H1 (cell line): ENCODE results near the gene ZBTB16. TPM values are rescaled to one million over a fixed set of nuclear protein-coding genes. Genes with fewer than 3 reads are reported as not detected.
A peak's percentile ranks its signal among the peaks of the same experiment; 100 is the strongest.

Source experiments
- CTCF ChIA-PET: fragments of 300-600 bp; sonication (Branson Sonifier 250); formaldehyde crosslinking; loops from one replicate; lab custom pipeline; 2021; ENCODE audit not compliant: partially characterized antibody; lab: Charles Lee
- POLR2A ChIA-PET: fragments of 300-600 bp; sonication (Branson Sonifier 250); formaldehyde crosslinking; loops from one replicate; lab custom pipeline; 2021; ENCODE audit warnings: inconsistent platforms; ENCODE audit not compliant: partially characterized antibody; lab: Charles Lee
- DNase-seq, 2 experiments: peaks; one replicate each; pipeline versions ENCODE4 v3.0.0 to v3.0.0-alpha.2; 2010 to 2022; ENCODE audit warnings: low spot score in 2 of 2, low read depth in 1 of 2, mixed read lengths in 1 of 2
- FAIRE-seq: peaks from 2 replicates; lab custom pipeline; 2011; peaks lifted over from hg19 to GRCh38; lab: Jason Lieb, UNC
- H2AFZ ChIP-seq: 2 replicates; pipeline ENCODE4 v1.8.1; 2012; ENCODE audit warnings: low read length, inconsistent platforms
- H2AK5ac ChIP-seq: 2 replicates; pipeline ENCODE4 v1.6.1; 2013; ENCODE audit warnings: low read depth, low read length
- H2BK120ac ChIP-seq: replicated peaks from 2 replicates; pipeline ENCODE3; 2013; ENCODE audit warnings: low read depth, low read length, inconsistent platforms
- H2BK12ac ChIP-seq: 2 replicates; pipeline ENCODE4 v1.6.1; 2013; ENCODE audit warnings: low read depth, low read length
- H2BK15ac ChIP-seq: 2 replicates; pipeline ENCODE4 v1.6.1; 2013; ENCODE audit warnings: low read length
- H2BK20ac ChIP-seq: 2 replicates; pipeline ENCODE4 v1.6.1; 2013; ENCODE audit warnings: low read length
- H2BK5ac ChIP-seq: 2 replicates; pipeline ENCODE4 v1.6.1; 2013; ENCODE audit warnings: low read depth, low read length
- H3K14ac ChIP-seq: 2 replicates; pipeline ENCODE4 v1.6.1; 2013; ENCODE audit warnings: inconsistent platforms; ENCODE audit not compliant: insufficient read length
- H3K18ac ChIP-seq: 2 replicates; pipeline ENCODE4 v1.6.1; 2013; ENCODE audit warnings: low read length; ENCODE audit errors: extremely low read depth
- H3K23ac ChIP-seq: 2 replicates; pipeline ENCODE4 v1.6.1; 2013; ENCODE audit warnings: inconsistent platforms; ENCODE audit not compliant: insufficient read length
- H3K23me2 ChIP-seq: 2 replicates; pipeline ENCODE4 v1.6.1; 2013; ENCODE audit warnings: low read depth, low read length
- H3K27ac ChIP-seq: 2 replicates; pipeline ENCODE4 v1.6.1; 2011; ENCODE audit warnings: low read depth, low read length, inconsistent platforms
- H3K27me3 ChIP-seq, 4 experiments: replicated peaks in 1 of 4; 1 replicate in 1 of 4; 2 replicates in 3 of 4; pipeline versions ENCODE4 v1.6.1 to v1.8.1; 2011 to 2013; ENCODE audit warnings: low read length in 3 of 4, mild to moderate bottlenecking in 3 of 4, inconsistent platforms in 2 of 4, mixed read lengths in 2 of 4, moderate library complexity in 1 of 4; ENCODE audit not compliant: control insufficient read depth in 3 of 4, insufficient read depth in 3 of 4; ENCODE audit errors: extremely low read depth in 1 of 4
- H3K36me3 ChIP-seq, 4 experiments: 2 replicates each; pipeline versions ENCODE4 v1.6.1 to v1.8.1; 2011 to 2013; ENCODE audit warnings: mild to moderate bottlenecking in 4 of 4, low read length in 3 of 4, moderate library complexity in 2 of 4, control low read depth in 1 of 4, inconsistent platforms in 1 of 4; ENCODE audit not compliant: insufficient read depth in 4 of 4, control insufficient read depth in 2 of 4
- H3K4ac ChIP-seq: replicated peaks from 2 replicates; pipeline ENCODE3; 2013; ENCODE audit warnings: low read length, low read depth, mixed read lengths, inconsistent platforms; ENCODE audit not compliant: insufficient read length
- H3K4me1 ChIP-seq, 4 experiments: replicated peaks in 1 of 4; 1 replicate in 1 of 4; 2 replicates in 3 of 4; pipeline versions ENCODE4 v1.6.1 to v1.8.1; 2011 to 2013; ENCODE audit warnings: low read length in 3 of 4, inconsistent platforms in 2 of 4, mixed read lengths in 1 of 4; ENCODE audit not compliant: insufficient read depth in 4 of 4, control insufficient read depth in 3 of 4
- H3K4me2 ChIP-seq, 2 experiments: 2 replicates each; pipeline versions ENCODE4 v1.6.1 to v1.8.1; 2011 to 2013; ENCODE audit warnings: low read depth in 2 of 2, low read length in 2 of 2, control low read depth in 1 of 2, inconsistent platforms in 1 of 2, mild to moderate bottlenecking in 1 of 2; ENCODE audit not compliant: insufficient read depth in 1 of 2
- H3K4me3 ChIP-seq, 4 experiments: fragments of 200-600, 300-600 bp in 1 of 4; sonication (generic), shearing (Covaris generic), sonication (Bioruptor Twin) in 1 of 4; 2 replicates each; pipeline versions ENCODE4 v1.5.1 to v1.8.1; 2011 to 2016; ENCODE audit warnings: low read length in 4 of 4, low read depth in 3 of 4, control low read depth in 2 of 4, inconsistent platforms in 2 of 4, mild to moderate bottlenecking in 2 of 4, mixed read lengths in 1 of 4, moderate library complexity in 1 of 4; ENCODE audit not compliant: insufficient read depth in 2 of 4; ENCODE audit errors: extremely low read depth in 1 of 4
- H3K56ac ChIP-seq: replicated peaks from 2 replicates; pipeline ENCODE3; 2013; ENCODE audit warnings: low read depth, mild to moderate bottlenecking, mixed read lengths, low read length, inconsistent platforms; ENCODE audit not compliant: insufficient read length
- H3K79me1 ChIP-seq: 2 replicates; pipeline ENCODE4 v1.6.1; 2013; ENCODE audit warnings: low read depth, low read length, control low read depth
- H3K79me2 ChIP-seq, 2 experiments: 2 replicates each; pipeline versions ENCODE4 v1.6.1 to v1.8.1; 2012 to 2013; ENCODE audit warnings: low read length in 2 of 2, mild to moderate bottlenecking in 2 of 2, inconsistent platforms in 1 of 2; ENCODE audit not compliant: insufficient read depth in 2 of 2, control insufficient read depth in 1 of 2
- H3K9ac ChIP-seq, 4 experiments: replicated peaks in 1 of 4; 1 replicate in 1 of 4; 2 replicates in 3 of 4; pipeline versions ENCODE4 v1.6.1 to v1.8.1; 2011 to 2013; ENCODE audit warnings: low read depth in 3 of 4, low read length in 3 of 4, control low read depth in 2 of 4, mild to moderate bottlenecking in 2 of 4, moderate library complexity in 2 of 4, inconsistent platforms in 1 of 4; ENCODE audit errors: extremely low read depth in 1 of 4
- H3K9me3 ChIP-seq, 2 experiments: 2 replicates each; pipeline versions ENCODE4 v1.6.1 to v1.8.1; 2012 to 2013; ENCODE audit warnings: mild to moderate bottlenecking in 2 of 2, moderate library complexity in 2 of 2, control low read depth in 1 of 2, inconsistent platforms in 1 of 2, low read depth in 1 of 2, low read length in 1 of 2, mixed read lengths in 1 of 2; ENCODE audit not compliant: insufficient read depth in 2 of 2
- H4K20me1 ChIP-seq, 2 experiments: replicated peaks in 1 of 2; 2 replicates each; pipeline versions ENCODE3 to v1.8.1; 2011 to 2013; ENCODE audit warnings: inconsistent platforms in 2 of 2, low read length in 2 of 2, mild to moderate bottlenecking in 1 of 2; ENCODE audit not compliant: insufficient read depth in 2 of 2, control insufficient read depth in 1 of 2
- H4K5ac ChIP-seq: 2 replicates; pipeline ENCODE4 v1.6.1; 2013; ENCODE audit warnings: low read length, low read depth, mixed read lengths, inconsistent platforms; ENCODE audit not compliant: insufficient read length
- H4K8ac ChIP-seq: 2 replicates; pipeline ENCODE4 v1.8.0; 2013; ENCODE audit warnings: mild to moderate bottlenecking, moderate library complexity, low read length, inconsistent platforms; ENCODE audit not compliant: insufficient read depth; ENCODE audit errors: extremely low read depth
- H4K91ac ChIP-seq: replicated peaks from 2 replicates; pipeline ENCODE3; 2013; ENCODE audit warnings: low read length, mixed read lengths, inconsistent platforms; ENCODE audit not compliant: insufficient read length
- ASH2L ChIP-seq: fragments of 200-600, 300-600 bp; sonication (generic); IDR thresholded peaks from one replicate; pipeline ENCODE4 v1.7.1; 2017; ENCODE audit warnings: low read length
- BACH1 ChIP-seq: IDR thresholded peaks from 2 replicates; pipeline ENCODE4 v1.6.1; 2012; ENCODE audit warnings: low read length, improper control_type of control experiment
- EZH2 ChIP-seq: fragments of 200-600 bp; sonication (generic); IDR thresholded peaks from 2 replicates; pipeline ENCODE4 v1.7.1; 2012; ENCODE audit warnings: low read depth, mild to moderate bottlenecking, moderate library complexity, low read length, inconsistent platforms; ENCODE audit not compliant: severe bottlenecking
- KDM4A ChIP-seq: IDR thresholded peaks from one replicate; pipeline ENCODE4 v1.7.1; 2012; ENCODE audit warnings: low read depth, mild to moderate bottlenecking, moderate library complexity, low read length, inconsistent platforms; ENCODE audit not compliant: severe bottlenecking
- SUZ12 ChIP-seq: fragments of 200-600 bp; sonication (generic); IDR thresholded peaks from 2 replicates; pipeline ENCODE4 v1.6.1; 2012; ENCODE audit warnings: mild to moderate bottlenecking, inconsistent platforms, low read length, moderate library complexity, mixed read lengths
- WGBS, 2 experiments: shearing (Covaris generic) in 1 of 2; methylation state at CpG; one replicate each; pipeline versions ENCODE4 v1.1.6 to v1.1.7; 2013 to 2015; ENCODE audit warnings: low lambda C conversion rate in 2 of 2, mixed read lengths in 2 of 2, inconsistent platforms in 1 of 2, low coverage in 1 of 2, missing lambda C conversion rate in 1 of 2; ENCODE audit not compliant: insufficient replicate concordance in 2 of 2, insufficient coverage in 1 of 2, insufficient read length in 1 of 2; ENCODE audit errors: extremely low coverage in 1 of 2, missing lambda C conversion rate in 1 of 2; 5-methylcytosine and 5-hydroxymethylcytosine counted together
- polyA plus RNA-seq, 7 experiments: library from polyadenylated mRNA; depleted of rRNA in 3 of 7; stranded (reverse) in 5 of 7; unstranded in 2 of 7; fragments of >200 nt in 5 of 7; fragments of 200-250 nt in 2 of 7; gene quantifications; 1 replicate in 5 of 7; 2 replicates in 1 of 7; 4 replicates in 1 of 7; pipeline versions ENCODE4 v1.2.1 to v1.2.3, GENCODE V29; 2011 to 2013; ENCODE audit warnings: missing spikeins in 2 of 7, mixed read lengths in 2 of 7
- total RNA-seq: library from RNA; stranded (reverse); fragmentation: NEBNext Ultra II Directional; extraction: Animal tissue kit (Norgen Biotek cat#: 25700); gene quantifications from 2 replicates; pipeline ENCODE4 v1.2.1, GENCODE V29; 2021
- TF ChIP-seq, protein P1 (sequence below): IDR thresholded peaks from 2 replicates; pipeline ENCODE4 v1.6.1; 2012; ENCODE audit warnings: inconsistent platforms

The ZBTB16 gene
- total and polyA plus RNA-seq, 2 of the 8 experiments (the other 6 are each of a cell fraction or from before 2014, with no cell fraction given): 0.12 to 0.61 TPM

DNA sequence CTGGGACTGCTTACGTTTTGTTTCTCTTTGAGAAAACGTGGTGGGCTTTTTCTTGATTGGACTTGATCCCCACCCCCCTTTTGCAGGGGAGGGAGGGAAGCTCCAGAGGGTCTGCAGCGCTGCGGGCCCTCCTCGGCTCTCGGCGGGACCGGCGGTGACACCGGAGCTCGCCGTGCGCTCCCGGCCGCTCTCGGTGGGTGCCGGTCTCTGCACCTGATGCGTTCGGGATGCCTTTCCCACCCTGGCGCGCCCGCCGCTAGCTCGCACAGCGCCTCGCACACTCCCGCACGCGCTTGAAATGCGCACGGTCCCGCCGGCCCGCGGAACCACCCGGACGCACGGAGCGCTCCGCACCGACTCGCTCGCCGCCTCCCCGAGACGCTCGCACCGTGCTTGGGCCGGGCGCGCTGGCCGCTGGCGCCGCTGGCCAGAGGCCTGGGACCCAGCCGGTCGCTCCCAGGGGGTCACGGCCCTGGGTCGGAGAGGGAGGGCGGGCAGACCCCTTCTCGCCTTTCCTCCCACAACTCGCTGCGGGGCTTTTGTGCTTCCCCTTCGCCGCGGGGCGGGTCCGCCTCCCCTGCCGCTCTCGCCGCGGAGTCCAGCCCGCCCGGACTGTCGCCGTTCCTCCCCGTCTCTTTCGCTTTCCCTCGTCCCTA is 1.0 kb downstream of the ZBTB16 start:
- no peaks in the 10 kb centered on the region for H3K79me1 ChIP-seq
- no peak overlapping the region for H2BK15ac ChIP-seq
- peaks cover 0 to 24% (median 12%) of the 10 kb centered on the region in 4 experiments; a peak in 6 of 7 replicates for H3K4me1 ChIP-seq
- POLR2A ChIA-PET: interaction anchor here (0.6 to 1.6 kb wide), 3 partner anchors 13 to 46 kb away, joined by 3 to 4 read pairs (median 3); no protein-coding TSS in a partner anchor
- H3K9me3 ChIP-seq: no peaks in the 10 kb centered on the region
- H4K8ac ChIP-seq: peak overlapping the region; percentile 9; the same call in 1 of the 2 replicates
- peaks cover 0 to 10% of the 10 kb centered on the region in 2 experiments for H4K20me1 ChIP-seq
- H2AK5ac ChIP-seq: no peak overlapping the region
- 1% methylated on average over 36 of the region's 78 CpGs; no CpG with 5 or more reads in 1 of the 2 experiments for WGBS, 2 experiments
- no peaks in the 10 kb centered on the region for H3K79me2 ChIP-seq
- H2AFZ ChIP-seq: peak overlapping the region; percentile 90; the same call in 1 of the 2 replicates
- no peaks in the 10 kb centered on the region; a peak in 1 of 8 replicates for H3K36me3 ChIP-seq
- DNase-seq (peak in 1 of 2 experiments; percentile 65), FAIRE-seq (no peak)
- no peak overlapping the region for H4K91ac ChIP-seq
- H2BK12ac ChIP-seq: no peak overlapping the region
- H2BK120ac ChIP-seq: no peak overlapping the region
- peak overlapping the region; percentile 41 to 80 (median 56) for H3K4me3 ChIP-seq
- peaks cover 54 to 92% (median 83%) of the 10 kb centered on the region in 4 experiments for H3K27me3 ChIP-seq
- H2BK20ac ChIP-seq: no peak overlapping the region
- H3K4ac ChIP-seq: no peak overlapping the region
- no peak overlapping the region for H3K27ac ChIP-seq
- H3K56ac ChIP-seq: no peak overlapping the region
- H3K14ac ChIP-seq: no peak overlapping the region
- H3K9ac ChIP-seq: no peak overlapping the region; a peak in 1 of 7 replicates
- H3K4me2 ChIP-seq: peak overlapping the region; percentile 74
- CTCF ChIA-PET: interaction anchor here (0.6 to 2.2 kb wide), 15 partner anchors 10 to 202 kb away, joined by 3 to 10 read pairs (median 4); no protein-coding TSS in a partner anchor
- H3K18ac ChIP-seq: no peak overlapping the region; the same call in 1 of the 2 replicates
- no peak overlapping the region for H3K23ac ChIP-seq
- H4K5ac ChIP-seq: no peak overlapping the region
- TF ChIP-seq, protein P1, sequence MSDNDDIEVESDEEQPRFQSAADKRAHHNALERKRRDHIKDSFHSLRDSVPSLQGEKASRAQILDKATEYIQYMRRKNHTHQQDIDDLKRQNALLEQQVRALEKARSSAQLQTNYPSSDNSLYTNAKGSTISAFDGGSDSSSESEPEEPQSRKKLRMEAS: peak; percentile 46; the same call in 1 of the 2 replicates
- TF ChIP-seq KDM4A: peak; percentile 77
- TF ChIP-seq ASH2L: peak; percentile 48
- TF ChIP-seq SUZ12: peak; percentile 88
- TF ChIP-seq BACH1: no peak
- peak; percentile 98 for TF ChIP-seq EZH2
- TF ChIP-seq, all 59 proteins: peak for 5
- H3K23me2 ChIP-seq: peaks cover 28% of the 10 kb centered on the region; the same call in 1 of the 2 replicates
- no peak overlapping the region for H2BK5ac ChIP-seq
